GM10248 (cell line): ENCODE measurements around the gene ACLY.
"Not testable (repeated sequence)": the region's sequence is repeated elsewhere in the genome, so short reads cannot be mapped to it uniquely, and the experiment has no call there.

Experiments used
- CTCF ChIA-PET: fragments of 300-600 bp; sonication (Branson Sonifier 250); formaldehyde crosslinking; extraction: SDS; loops from one replicate; lab custom pipeline; 2021; ENCODE audit warnings: antibody characterized with exemption; lab: Yijun Ruan, JAX
- POLR2A ChIA-PET: fragments of 350-650 bp; sonication (Branson Sonifier 250); formaldehyde crosslinking; extraction: SDS; loops from one replicate; lab custom pipeline; 2020; ENCODE audit warnings: antibody characterized with exemption; lab: Yijun Ruan, JAX
- DNase-seq: peaks from one replicate; pipeline ENCODE4 v3.0.0; 2012; ENCODE audit errors: extremely low spot score
- TF ChIP-seq, protein P1 (sequence below): IDR thresholded peaks from 2 replicates; pipeline ENCODE4 v1.5.1; 2012; ENCODE audit warnings: mild to moderate bottlenecking, low read depth; ENCODE audit errors: extremely low read depth, missing control alignments, control extremely low read depth

ACLY gene

DNA sequence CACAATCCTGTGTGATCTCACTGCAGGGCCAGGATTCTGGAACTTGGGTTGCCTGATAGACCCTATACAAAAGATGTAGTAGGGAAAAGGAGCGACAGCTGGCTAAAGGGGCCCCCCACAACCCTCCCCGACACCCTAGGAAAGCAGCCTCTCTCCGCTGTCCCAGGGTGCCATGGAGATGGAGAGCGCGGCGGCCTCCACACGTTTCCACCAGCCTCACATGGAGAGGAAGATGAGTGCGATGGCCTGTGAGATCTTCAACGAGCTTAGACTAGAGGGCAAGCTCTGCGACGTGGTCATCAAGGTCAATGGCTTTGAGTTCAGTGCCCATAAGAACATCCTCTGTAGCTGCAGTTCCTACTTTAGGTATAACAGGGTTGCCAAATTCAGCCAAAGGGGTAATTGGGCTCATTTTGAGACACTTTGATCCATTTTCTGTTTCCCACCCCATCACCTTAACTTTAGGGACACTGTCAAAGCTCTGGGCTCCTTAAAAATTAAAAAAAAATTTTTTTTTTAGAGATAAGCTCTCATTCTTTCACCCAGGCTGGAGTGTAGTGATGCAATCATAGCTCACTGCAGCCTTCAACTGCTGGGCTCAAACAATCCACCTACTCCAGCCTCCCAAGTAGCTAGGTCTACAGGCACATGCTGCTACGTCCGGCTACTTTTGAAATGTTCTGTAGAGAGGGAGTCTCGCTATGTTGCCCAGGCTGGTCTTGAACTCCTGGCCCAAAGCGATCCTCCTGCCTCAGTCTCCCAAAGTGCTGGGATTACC lies 80.8 kb downstream of the ACLY start, which contains the start of gene KLHL10:
KLHL10 (plus strand) TSS at position 65 of the 778 bp plus-strand sequence; CDS start at position 173, 108 bp downstream.
- ChIA-PET CTCF (interaction anchor here (1.3 to 1.4 kb wide), 2 partner anchors 10 to 49 kb away, joined by 3 to 4 read pairs; no protein-coding TSS in a partner anchor), POLR2A (no interaction called here)
- DNase-seq: no peak
- TF ChIP-seq, protein P1, sequence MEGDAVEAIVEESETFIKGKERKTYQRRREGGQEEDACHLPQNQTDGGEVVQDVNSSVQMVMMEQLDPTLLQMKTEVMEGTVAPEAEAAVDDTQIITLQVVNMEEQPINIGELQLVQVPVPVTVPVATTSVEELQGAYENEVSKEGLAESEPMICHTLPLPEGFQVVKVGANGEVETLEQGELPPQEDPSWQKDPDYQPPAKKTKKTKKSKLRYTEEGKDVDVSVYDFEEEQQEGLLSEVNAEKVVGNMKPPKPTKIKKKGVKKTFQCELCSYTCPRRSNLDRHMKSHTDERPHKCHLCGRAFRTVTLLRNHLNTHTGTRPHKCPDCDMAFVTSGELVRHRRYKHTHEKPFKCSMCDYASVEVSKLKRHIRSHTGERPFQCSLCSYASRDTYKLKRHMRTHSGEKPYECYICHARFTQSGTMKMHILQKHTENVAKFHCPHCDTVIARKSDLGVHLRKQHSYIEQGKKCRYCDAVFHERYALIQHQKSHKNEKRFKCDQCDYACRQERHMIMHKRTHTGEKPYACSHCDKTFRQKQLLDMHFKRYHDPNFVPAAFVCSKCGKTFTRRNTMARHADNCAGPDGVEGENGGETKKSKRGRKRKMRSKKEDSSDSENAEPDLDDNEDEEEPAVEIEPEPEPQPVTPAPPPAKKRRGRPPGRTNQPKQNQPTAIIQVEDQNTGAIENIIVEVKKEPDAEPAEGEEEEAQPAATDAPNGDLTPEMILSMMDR: no peak

DNA sequence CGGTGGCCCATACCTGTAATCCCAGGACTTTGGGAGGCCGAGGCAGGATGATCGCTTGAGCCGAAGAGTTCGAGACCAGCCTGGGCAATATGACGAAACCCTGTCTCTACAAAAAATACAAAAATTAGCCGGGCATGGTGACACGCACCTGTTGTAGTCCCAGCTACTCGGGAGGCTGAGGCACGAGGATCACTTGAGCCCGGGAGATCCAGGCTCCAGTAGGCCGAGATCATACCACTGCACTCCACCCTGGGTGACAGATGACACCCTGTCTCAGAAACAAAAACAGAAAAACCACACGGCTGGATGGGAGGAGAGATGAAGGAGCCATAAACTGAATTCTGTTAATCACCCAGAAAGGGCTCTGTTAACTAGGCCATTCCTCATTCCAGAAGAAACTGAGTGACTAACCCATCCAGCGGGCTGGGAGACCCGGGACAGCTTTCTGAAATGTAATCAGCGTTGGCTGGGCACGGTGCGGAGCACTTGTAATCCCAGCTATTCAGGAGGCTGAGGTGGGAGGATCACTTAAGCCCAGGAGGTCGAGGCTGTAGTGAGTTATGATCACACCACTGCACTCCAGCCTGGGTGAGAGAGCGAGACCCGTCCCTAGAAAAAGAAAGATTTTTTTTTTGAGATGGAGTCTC lies 82.1 kb downstream of the ACLY start:
- DNase-seq: no peak
- ChIA-PET POLR2A (no interaction called here), CTCF (interaction anchor here (0.9 kb wide), 1 partner anchor 11 kb away, joined by 5 read pairs; no protein-coding TSS in a partner anchor)
- TF ChIP-seq, protein P1: no peak

DNA sequence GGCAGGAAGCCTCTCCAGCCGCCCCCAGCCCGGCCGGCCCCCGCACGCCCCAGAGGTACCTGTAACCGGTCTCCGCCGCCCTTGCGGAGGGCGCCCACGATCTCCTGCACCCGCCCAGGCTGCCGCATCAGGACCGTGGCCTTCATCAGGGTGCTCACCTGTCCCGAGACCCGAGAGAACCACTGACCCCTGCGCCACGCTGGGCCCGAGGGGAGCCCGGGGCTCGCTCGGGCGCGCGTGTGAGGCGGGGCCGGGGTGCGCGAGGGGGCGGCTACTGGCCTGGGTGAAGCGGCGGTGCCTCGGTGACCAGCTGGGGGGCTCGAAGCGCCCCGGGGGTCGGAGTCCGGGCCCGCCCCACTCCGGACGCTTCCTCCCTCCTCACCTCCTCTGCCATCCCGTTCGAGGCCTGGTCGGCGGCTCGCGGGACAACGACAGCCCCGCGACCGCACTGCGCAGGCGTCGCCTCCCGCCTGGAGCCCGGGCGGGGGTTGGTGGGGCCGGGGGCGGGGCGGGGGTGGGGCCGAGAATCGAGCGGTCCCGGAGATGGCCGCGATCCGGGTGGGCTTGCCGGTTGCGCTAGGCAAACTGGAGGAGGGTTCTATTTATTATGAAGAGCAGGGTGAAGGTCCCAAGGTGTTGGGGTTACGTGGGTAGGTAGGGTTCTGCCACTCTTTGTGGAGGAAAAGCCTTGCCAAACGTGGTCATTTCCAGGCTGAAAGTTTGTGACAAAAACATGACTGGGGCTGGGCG lies 82.8 kb downstream of the ACLY start, which contains the start of gene NT5C3B:
NT5C3B (minus strand) TSS at position 433 of the 750 bp plus-strand sequence; CDS start at position 394, 39 bp downstream.
- POLR2A ChIA-PET: no interaction called here
- DNase-seq: peak; percentile 88
- TF ChIP-seq, protein P1: no peak
- CTCF ChIA-PET: interaction anchor here (0.9 to 2.2 kb wide), 3 partner anchors 12 to 98 kb away, joined by 5 to 12 read pairs (median 6); partner anchors contain the start of genes FKBP10 and P3H4

DNA sequence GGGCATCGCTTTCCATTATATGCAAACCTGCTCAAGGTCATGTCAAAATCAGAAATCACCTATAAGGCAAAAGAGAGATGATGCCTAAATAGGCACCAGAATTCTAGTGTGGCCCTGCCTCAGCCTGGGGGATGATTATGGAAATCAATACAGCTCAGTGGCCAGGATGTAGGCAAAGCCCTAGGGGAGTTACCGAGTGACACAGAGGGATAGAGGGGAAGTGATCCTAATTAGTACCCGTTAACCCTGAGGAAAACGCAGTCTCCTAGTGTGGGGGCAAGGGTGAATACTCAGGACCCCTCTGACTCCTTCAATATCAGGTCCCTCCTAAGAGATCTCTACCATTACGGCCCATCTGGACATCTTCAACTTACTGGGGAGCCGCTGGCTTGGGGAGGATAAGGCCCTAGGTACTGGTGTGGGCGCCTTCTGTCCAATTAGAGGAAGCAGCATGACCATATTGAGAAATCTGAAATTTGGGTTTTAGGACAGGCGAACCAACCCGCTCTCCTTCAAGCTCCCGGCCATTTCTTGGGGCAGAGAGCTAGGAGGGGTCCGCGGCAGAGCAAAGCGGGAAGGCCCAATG lies 83.4 kb downstream of the ACLY start:
- ChIA-PET CTCF (interaction anchor here (1.0 to 2.2 kb wide), 4 partner anchors 20 to 98 kb away, joined by 3 to 12 read pairs (median 4); partner anchors contain the start of genes FKBP10 and P3H4), POLR2A (interaction anchor here (0.5 kb wide), 1 partner anchor 9 kb away, joined by 3 read pairs; no protein-coding TSS in a partner anchor)
- TF ChIP-seq, protein P1: no peak
- no peak for DNase-seq

DNA sequence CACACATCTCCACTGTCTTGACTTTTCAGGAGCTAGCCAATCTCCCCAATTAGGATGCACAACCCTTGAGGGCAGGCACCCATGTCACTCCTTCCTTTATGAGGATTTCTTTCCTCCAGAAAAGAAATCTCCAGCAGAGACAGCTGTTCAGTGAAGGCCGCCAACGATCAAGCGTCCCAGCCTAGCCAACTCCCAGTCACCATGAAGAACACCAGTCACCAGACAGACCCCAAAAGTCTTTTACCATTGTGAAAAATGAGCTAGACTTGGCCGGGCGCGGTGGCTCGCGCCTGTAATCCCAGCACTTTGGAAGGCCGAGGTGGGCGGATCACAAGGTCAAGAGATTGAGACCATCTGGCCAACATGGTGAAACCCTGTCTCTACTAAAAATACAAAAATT lies 88.8 kb downstream of the ACLY start:
- POLR2A ChIA-PET, DNase-seq: not testable (repeated sequence)
- CTCF ChIA-PET: interaction anchor here (0.9 to 1.9 kb wide), 5 partner anchors 11 to 92 kb away, joined by 3 to 5 read pairs (median 4); partner anchors contain the start of gene P3H4

DNA sequence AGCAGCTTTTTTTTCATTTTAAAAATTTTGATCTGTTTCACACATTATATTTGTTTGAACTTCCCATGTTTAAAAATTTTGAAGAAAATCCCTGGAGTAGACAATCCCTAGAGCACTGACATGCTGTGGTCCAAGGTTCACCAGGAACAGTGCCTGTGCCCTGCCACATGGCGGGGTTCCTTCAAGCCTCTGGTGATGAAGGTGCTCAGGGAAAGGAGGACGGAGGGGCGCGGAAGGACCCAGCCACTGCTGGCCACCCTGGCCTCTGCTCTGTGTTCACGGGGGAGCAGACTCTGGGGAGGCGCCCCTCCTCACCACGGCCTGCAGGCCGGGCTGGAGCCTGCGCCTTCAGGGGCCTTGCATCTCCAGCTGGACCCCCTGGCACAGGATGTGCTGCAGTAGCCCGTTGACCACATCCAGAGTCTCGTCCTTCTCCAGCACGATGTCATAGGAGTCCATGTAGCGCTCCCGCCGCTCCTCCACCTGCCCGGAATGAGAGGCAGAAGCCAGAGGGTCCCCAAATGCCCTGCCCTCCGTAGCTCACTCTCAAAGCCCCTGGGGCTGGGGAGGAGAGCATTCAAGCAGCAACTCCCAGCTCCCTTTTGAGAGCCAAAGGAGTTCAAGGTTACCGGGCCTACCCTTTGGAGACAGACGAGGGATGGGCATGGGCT lies 93.4 kb downstream of the ACLY start:
- ChIA-PET CTCF (interaction anchor here (1.5 kb wide), 1 partner anchor 11 kb away, joined by 3 read pairs; no protein-coding TSS in a partner anchor), POLR2A (no interaction called here)
- TF ChIP-seq, protein P1: no peak
- DNase-seq: no peak
